ENCODE data around the gene C12orf56. TPM values are rescaled to one million over a fixed set of nuclear protein-coding genes. Genes with fewer than 3 reads are reported as not detected.

The C12orf56 gene
- polyA plus RNA-seq, 2 donors: 2.9 to 8.0 TPM

GRCh38 chr12:64256166-64256800 lies 134.3 kb downstream of the C12orf56 start:
- Histone ChIP-seq H3K4me3 (ENCODE audit: low read depth in 1 of 2, low read length in 2 of 2) (no peak overlapping the region), H3K4me1 (ENCODE audit: control insufficient read depth in 2 of 2, insufficient read depth in 2 of 2, low read length in 1 of 2) (no peaks in the 10 kb centered on the region), H3K36me3 (ENCODE audit: control insufficient read depth in 2 of 2, insufficient read depth in 2 of 2, low read length in 1 of 2) (no peaks in the 10 kb centered on the region), H3K27me3 (ENCODE audit: control insufficient read depth in 1 of 2, insufficient read depth in 2 of 2, low read length in 2 of 2) (no peaks in the 10 kb centered on the region), H3K9me3 (ENCODE audit: control insufficient read depth in 2 of 2, insufficient read depth in 1 of 2, low read depth in 1 of 2, low read length in 1 of 2) (no peaks in the 10 kb centered on the region), H3K27ac (ENCODE audit: low read depth in 2 of 2, low read length in 1 of 2) (no peak overlapping the region)
- WGBS, 2 donors: 62 to 69% methylated on average over 4 of the region's 4 CpGs

- Histone ChIP-seq H3K27me3 (ENCODE audit: control insufficient read depth in 1 of 2, insufficient read depth in 2 of 2, low read length in 2 of 2) (no peaks in the 10 kb centered on the region), H3K27ac (ENCODE audit: low read depth in 2 of 2, low read length in 1 of 2) (no peak overlapping the region), H3K4me1 (ENCODE audit: control insufficient read depth in 2 of 2, insufficient read depth in 2 of 2, low read length in 1 of 2) (no peaks in the 10 kb centered on the region), H3K4me3 (ENCODE audit: low read depth in 1 of 2, low read length in 2 of 2) (no peak overlapping the region), H3K36me3 (ENCODE audit: control insufficient read depth in 2 of 2, insufficient read depth in 2 of 2, low read length in 1 of 2) (no peaks in the 10 kb centered on the region), H3K9me3 (ENCODE audit: control insufficient read depth in 2 of 2, insufficient read depth in 1 of 2, low read depth in 1 of 2, low read length in 1 of 2) (no peaks in the 10 kb centered on the region)
- 78 to 79% methylated on average over 4 of the region's 4 CpGs for WGBS, 2 donors
Measured at GRCh38 chr12:64255249-64255648, 135.3 kb downstream of the C12orf56 start.

- H3K4me1 ChIP-seq (ENCODE audit: control insufficient read depth in 2 of 2, insufficient read depth in 2 of 2, low read length in 1 of 2): no peaks in the 10 kb centered on the region
- H3K36me3 ChIP-seq (ENCODE audit: control insufficient read depth in 2 of 2, insufficient read depth in 2 of 2, low read length in 1 of 2): no peaks in the 10 kb centered on the region
- 26 to 43% methylated on average over 1 of the region's 1 CpG for WGBS, 2 donors
- peaks cover 0 to 2% of the 10 kb centered on the region in 2 donors for H3K27me3 ChIP-seq (ENCODE audit: control insufficient read depth in 1 of 2, insufficient read depth in 2 of 2, low read length in 2 of 2)
- no peak overlapping the region for H3K4me3 ChIP-seq (ENCODE audit: low read depth in 1 of 2, low read length in 2 of 2)
- no peaks in the 10 kb centered on the region for H3K9me3 ChIP-seq (ENCODE audit: control insufficient read depth in 2 of 2, insufficient read depth in 1 of 2, low read depth in 1 of 2, low read length in 1 of 2)
- no peak overlapping the region for H3K27ac ChIP-seq (ENCODE audit: low read depth in 2 of 2, low read length in 1 of 2)
Measured at GRCh38 chr12:64253356-64253755, 137.2 kb downstream of the C12orf56 start.

- Histone ChIP-seq H3K4me3 (ENCODE audit: low read depth in 1 of 2, low read length in 2 of 2) (no peak overlapping the region), H3K9me3 (ENCODE audit: control insufficient read depth in 2 of 2, insufficient read depth in 1 of 2, low read depth in 1 of 2, low read length in 1 of 2) (no peaks in the 10 kb centered on the region), H3K27ac (ENCODE audit: low read depth in 2 of 2, low read length in 1 of 2) (peak overlapping the region in 1 of 2 donors; percentile 21), H3K4me1 (ENCODE audit: control insufficient read depth in 2 of 2, insufficient read depth in 2 of 2, low read length in 1 of 2) (no peaks in the 10 kb centered on the region), H3K36me3 (ENCODE audit: control insufficient read depth in 2 of 2, insufficient read depth in 2 of 2, low read length in 1 of 2) (no peaks in the 10 kb centered on the region), H3K27me3 (ENCODE audit: control insufficient read depth in 1 of 2, insufficient read depth in 2 of 2, low read length in 2 of 2) (peaks cover 0 to 2% of the 10 kb centered on the region in 2 donors)
- 51 to 63% methylated on average over 3 of the region's 3 CpGs for WGBS, 2 donors
Measured at GRCh38 chr12:64252681-64253080, 137.9 kb downstream of the C12orf56 start.

- Histone ChIP-seq H3K9me3 (ENCODE audit: control insufficient read depth in 2 of 2, insufficient read depth in 1 of 2, low read depth in 1 of 2, low read length in 1 of 2) (no peaks in the 10 kb centered on the region), H3K4me3 (ENCODE audit: low read depth in 1 of 2, low read length in 2 of 2) (no peak overlapping the region), H3K27me3 (ENCODE audit: control insufficient read depth in 1 of 2, insufficient read depth in 2 of 2, low read length in 2 of 2) (no peaks in the 10 kb centered on the region), H3K4me1 (ENCODE audit: control insufficient read depth in 2 of 2, insufficient read depth in 2 of 2, low read length in 1 of 2) (no peaks in the 10 kb centered on the region), H3K36me3 (ENCODE audit: control insufficient read depth in 2 of 2, insufficient read depth in 2 of 2, low read length in 1 of 2) (no peaks in the 10 kb centered on the region), H3K27ac (ENCODE audit: low read depth in 2 of 2, low read length in 1 of 2) (no peak overlapping the region)
- 76 to 85% methylated on average over 4 of the region's 4 CpGs for WGBS, 2 donors
Measured at GRCh38 chr12:64243809-64244208, 146.7 kb downstream of the C12orf56 start.

GRCh38 chr12:64240781-64241180 lies 149.8 kb downstream of the C12orf56 start:
- no peaks in the 10 kb centered on the region for H3K27me3 ChIP-seq (ENCODE audit: control insufficient read depth in 1 of 2, insufficient read depth in 2 of 2, low read length in 2 of 2)
- no peaks in the 10 kb centered on the region for H3K36me3 ChIP-seq (ENCODE audit: control insufficient read depth in 2 of 2, insufficient read depth in 2 of 2, low read length in 1 of 2)
- H3K27ac ChIP-seq (ENCODE audit: low read depth in 2 of 2, low read length in 1 of 2): no peak overlapping the region
- H3K4me3 ChIP-seq (ENCODE audit: low read depth in 1 of 2, low read length in 2 of 2): no peak overlapping the region
- H3K9me3 ChIP-seq (ENCODE audit: control insufficient read depth in 2 of 2, insufficient read depth in 1 of 2, low read depth in 1 of 2, low read length in 1 of 2): no peaks in the 10 kb centered on the region
- WGBS, 2 donors: 77 to 84% methylated on average over 3 of the region's 3 CpGs
- no peaks in the 10 kb centered on the region for H3K4me1 ChIP-seq (ENCODE audit: control insufficient read depth in 2 of 2, insufficient read depth in 2 of 2, low read length in 1 of 2)

GRCh38 chr12:64237382-64237781 lies 153.2 kb downstream of the C12orf56 start:
- Histone ChIP-seq H3K36me3 (ENCODE audit: control insufficient read depth in 2 of 2, insufficient read depth in 2 of 2, low read length in 1 of 2) (no peaks in the 10 kb centered on the region), H3K27me3 (ENCODE audit: control insufficient read depth in 1 of 2, insufficient read depth in 2 of 2, low read length in 2 of 2) (no peaks in the 10 kb centered on the region), H3K27ac (ENCODE audit: low read depth in 2 of 2, low read length in 1 of 2) (no peak overlapping the region), H3K4me3 (ENCODE audit: low read depth in 1 of 2, low read length in 2 of 2) (no peak overlapping the region), H3K9me3 (ENCODE audit: control insufficient read depth in 2 of 2, insufficient read depth in 1 of 2, low read depth in 1 of 2, low read length in 1 of 2) (no peaks in the 10 kb centered on the region), H3K4me1 (ENCODE audit: control insufficient read depth in 2 of 2, insufficient read depth in 2 of 2, low read length in 1 of 2) (no peaks in the 10 kb centered on the region)

GRCh38 chr12:64236549-64236948 lies 154.0 kb downstream of the C12orf56 start:
- H3K27ac ChIP-seq (ENCODE audit: low read depth in 2 of 2, low read length in 1 of 2): no peak overlapping the region
- no peak overlapping the region for H3K4me3 ChIP-seq (ENCODE audit: low read depth in 1 of 2, low read length in 2 of 2)
- H3K9me3 ChIP-seq (ENCODE audit: control insufficient read depth in 2 of 2, insufficient read depth in 1 of 2, low read depth in 1 of 2, low read length in 1 of 2): no peaks in the 10 kb centered on the region
- no peaks in the 10 kb centered on the region for H3K36me3 ChIP-seq (ENCODE audit: control insufficient read depth in 2 of 2, insufficient read depth in 2 of 2, low read length in 1 of 2)
- H3K27me3 ChIP-seq (ENCODE audit: control insufficient read depth in 1 of 2, insufficient read depth in 2 of 2, low read length in 2 of 2): no peaks in the 10 kb centered on the region
- no peaks in the 10 kb centered on the region for H3K4me1 ChIP-seq (ENCODE audit: control insufficient read depth in 2 of 2, insufficient read depth in 2 of 2, low read length in 1 of 2)

GRCh38 chr12:64232196-64232595 lies 158.4 kb downstream of the C12orf56 start:
- no peaks in the 10 kb centered on the region for H3K4me1 ChIP-seq (ENCODE audit: control insufficient read depth in 2 of 2, insufficient read depth in 2 of 2, low read length in 1 of 2)
- no peaks in the 10 kb centered on the region for H3K27me3 ChIP-seq (ENCODE audit: control insufficient read depth in 1 of 2, insufficient read depth in 2 of 2, low read length in 2 of 2)
- no peaks in the 10 kb centered on the region for H3K9me3 ChIP-seq (ENCODE audit: control insufficient read depth in 2 of 2, insufficient read depth in 1 of 2, low read depth in 1 of 2, low read length in 1 of 2)
- H3K4me3 ChIP-seq (ENCODE audit: low read depth in 1 of 2, low read length in 2 of 2): no peak overlapping the region
- H3K36me3 ChIP-seq (ENCODE audit: control insufficient read depth in 2 of 2, insufficient read depth in 2 of 2, low read length in 1 of 2): no peaks in the 10 kb centered on the region
- H3K27ac ChIP-seq (ENCODE audit: low read depth in 2 of 2, low read length in 1 of 2): no peak overlapping the region
- WGBS, 2 donors: 71 to 80% methylated on average over 1 of the region's 1 CpG

- H3K27ac ChIP-seq (ENCODE audit: low read depth in 2 of 2, low read length in 1 of 2): no peak overlapping the region
- WGBS, 2 donors: 85 to 88% methylated on average over 5 of the region's 5 CpGs
Measured at GRCh38 chr12:64229796-64230195, 160.8 kb downstream of the C12orf56 start.

More at GRCh38 chr12:64229796-64230195, 160.8 kb downstream of the C12orf56 start:
- Histone ChIP-seq H3K4me1 (ENCODE audit: control insufficient read depth in 2 of 2, insufficient read depth in 2 of 2, low read length in 1 of 2) (no peaks in the 10 kb centered on the region), H3K4me3 (ENCODE audit: low read depth in 1 of 2, low read length in 2 of 2) (no peak overlapping the region), H3K27me3 (ENCODE audit: control insufficient read depth in 1 of 2, insufficient read depth in 2 of 2, low read length in 2 of 2) (no peaks in the 10 kb centered on the region), H3K9me3 (ENCODE audit: control insufficient read depth in 2 of 2, insufficient read depth in 1 of 2, low read depth in 1 of 2, low read length in 1 of 2) (no peaks in the 10 kb centered on the region), H3K36me3 (ENCODE audit: control insufficient read depth in 2 of 2, insufficient read depth in 2 of 2, low read length in 1 of 2) (no peaks in the 10 kb centered on the region)
